Gastrocnemius medialis (tissue), 4 donors: ENCODE results near the gene AMACR. TPM values are rescaled to one million over a fixed set of nuclear protein-coding genes. Genes with fewer than 3 reads are reported as not detected.

Source experiments
- ATAC-seq, 2 donors: fragments of 150-250 bp; one replicate each; pipeline ENCODE4 v1.9.1; 2016
- DNase-seq, 2 donors: peaks; one replicate each; pipeline ENCODE4 v3.0.0-alpha.2; 2019
- H3K27ac ChIP-seq, 4 donors: fragments of 200-600 bp; sonication (generic); 1 replicate in 1 of 4; 2 replicates in 3 of 4; pipeline ENCODE4 v1.5.1; 2016 to 2018; ENCODE audit warnings: mild to moderate bottlenecking in 2 of 4, moderate library complexity in 1 of 4
- H3K27me3 ChIP-seq, 3 donors: fragments of 200-600 bp; sonication (generic) in 2 of 3; 1 replicate in 1 of 3; 2 replicates in 2 of 3; pipeline versions ENCODE4 v1.5.1 to v1.6.0; 2016 to 2019; ENCODE audit warnings: mild to moderate bottlenecking in 1 of 3, moderate library complexity in 1 of 3
- H3K36me3 ChIP-seq, 2 donors: fragments of 200-600 bp; sonication (generic) in 1 of 2; one replicate each; pipeline ENCODE4 v1.5.1; 2017 to 2018
- H3K4me1 ChIP-seq, 2 donors: fragments of 200-600 bp; sonication (generic) in 1 of 2; one replicate each; pipeline ENCODE4 v1.5.1; 2016 to 2017; ENCODE audit warnings: mild to moderate bottlenecking in 2 of 2
- H3K4me3 ChIP-seq, 4 donors: fragments of 200-600 bp; sonication (generic) in 3 of 4; 1 replicate in 1 of 4; 2 replicates in 3 of 4; pipeline ENCODE4 v1.5.1; 2016 to 2019; ENCODE audit warnings: mild to moderate bottlenecking in 2 of 4
- H3K9me3 ChIP-seq, 3 donors: fragments of 200-600 bp; sonication (generic) in 2 of 3; 1 replicate in 1 of 3; 2 replicates in 2 of 3; pipeline ENCODE4 v1.5.1; 2016 to 2019
- CTCF ChIP-seq, 5 experiments: fragments of 450-650 bp in 3 of 5; fragments of 200-600 bp in 2 of 5; sonication (generic) in 2 of 5; IDR thresholded peaks in 4 of 5; conservative IDR thresholded peaks in 1 of 5; 1 replicate in 4 of 5; 2 replicates in 1 of 5; pipeline ENCODE4 v1.5.1; 2016 to 2019; ENCODE audit warnings: antibody characterized with exemption in 5 of 5, mild to moderate bottlenecking in 3 of 5, moderate library complexity in 3 of 5
- POLR2A ChIP-seq, 2 donors: fragments of 450-650 bp; IDR thresholded peaks; one replicate each; pipeline ENCODE4 v1.6.1; 2017; ENCODE audit warnings: antibody characterized with exemption in 2 of 2, mild to moderate bottlenecking in 2 of 2, moderate library complexity in 2 of 2
- in situ Hi-C, 4 donors: fragments of 200-750 bp; cut with MboI; loops; one replicate each; pipeline versions ENCODE4 v1.15.0 to v1.8.0; 2017; ENCODE audit warnings: low sequenced_read_pairs in 4 of 4
- intact Hi-C: fragments of 100-400 bp; cut with DNase I; formaldehyde crosslinking; loops from one replicate; pipeline ENCODE4 v1.15.1; 2023; ENCODE audit warnings: low total_unique reads
- total RNA-seq, 4 donors: library from RNA; depleted of rRNA; stranded (reverse); fragments of >200 nt; gene quantifications; one replicate each; pipeline versions ENCODE4 v1.1.0 to v1.2.3, GENCODE V29; 2016

Gene AMACR
- total RNA-seq, 4 donors from 2014 or later = 2.5 to 15.3 (median 3.1) TPM

DNA sequence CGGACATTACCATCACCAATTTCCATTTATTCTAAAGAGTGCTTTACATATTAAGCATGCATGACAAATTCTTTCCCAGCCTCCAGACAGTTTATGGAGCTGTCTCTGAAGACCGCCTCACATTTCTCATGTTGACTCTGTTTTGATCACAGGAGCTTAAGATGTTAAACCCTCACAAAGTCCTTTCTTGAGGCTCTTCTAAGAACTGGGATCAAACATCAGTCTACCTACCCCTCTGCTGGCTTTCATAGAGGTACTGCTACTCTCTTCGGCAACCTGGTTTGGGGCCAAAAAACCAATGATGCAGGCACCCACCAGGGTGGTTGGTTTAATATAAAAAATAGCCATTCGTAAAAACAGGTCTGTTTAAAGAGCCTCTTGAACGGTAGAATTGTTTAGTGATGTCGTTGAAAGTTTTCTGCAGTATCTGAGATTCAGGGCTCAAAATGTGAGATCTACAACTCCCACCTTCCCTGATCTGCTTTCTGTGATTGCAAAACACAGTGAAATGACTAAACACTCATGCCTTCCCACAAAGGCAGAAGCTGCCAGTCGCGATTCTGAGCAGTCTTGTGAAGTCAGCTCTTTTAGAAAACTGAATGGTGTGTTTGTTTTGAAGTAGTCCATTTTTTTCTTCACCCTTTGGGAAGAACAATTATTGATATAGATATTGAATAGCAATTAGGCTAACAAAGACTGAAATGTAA lies 68.1 kb downstream of the AMACR start:
- intact Hi-C loops = no loop called here
- in situ Hi-C loops = loop anchor here in 2 of 4 donors (25.0 kb wide), 1 partner anchor 502 kb away; the partner anchor contains the start of gene TARS1 (in 2 of the 2)
- H3K27me3 ChIP-seq = peaks cover 43 to 55% (median 48%) of the 10 kb centered on the region in 3 donors

DNA sequence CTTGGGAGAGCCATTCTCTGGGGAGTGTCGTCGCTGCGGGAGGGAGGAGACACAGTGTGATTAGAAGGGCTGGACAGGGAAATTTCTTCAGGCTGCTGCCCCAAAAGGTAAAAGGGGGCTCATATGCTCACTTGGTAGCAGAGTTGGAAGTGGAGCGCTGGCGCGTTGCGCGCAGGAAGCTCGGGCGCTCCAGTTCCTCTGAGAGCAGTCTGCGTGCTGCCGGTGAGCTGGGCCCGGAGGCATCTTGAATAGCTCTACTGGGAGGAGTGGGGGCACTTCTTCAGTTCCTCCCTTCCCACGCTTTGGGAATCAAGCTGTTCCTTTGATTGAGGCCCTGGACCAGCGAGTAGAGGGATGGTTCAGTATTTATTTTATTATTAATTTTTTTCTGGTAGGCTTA lies 69.0 kb downstream of the AMACR start:
- peaks cover 0 to 7% of the 10 kb centered on the region in 2 donors for H3K4me1 ChIP-seq
- H3K9me3 ChIP-seq = no peaks in the 10 kb centered on the region
- H3K27ac ChIP-seq = no peak overlapping the region
- no peaks in the 10 kb centered on the region for H3K36me3 ChIP-seq
- H3K27me3 ChIP-seq = peaks cover 43 to 55% (median 48%) of the 10 kb centered on the region in 3 donors
- DNase-seq = no peak
- no peak for ATAC-seq
- intact Hi-C loops (no loop called here), in situ Hi-C loops (loop anchor here in 2 of 4 donors (25.0 kb wide), 1 partner anchor 502 kb away; the partner anchor contains the start of gene TARS1 (in 2 of the 2))
- H3K4me3 ChIP-seq = no peak overlapping the region
- TF ChIP-seq CTCF (IDR thresholded peaks at IDR 0.05 in 4 of 5, conservative IDR thresholded peaks at IDR 0.05 in 1 of 5) = no peak
- no peak for TF ChIP-seq POLR2A (IDR thresholded peaks at IDR 0.05)

More for the DNA sequence above, 68.1 kb downstream of the AMACR start:
- Histone ChIP-seq H3K4me3 (no peak overlapping the region), H3K27ac (no peak overlapping the region), H3K9me3 (no peaks in the 10 kb centered on the region), H3K36me3 (no peaks in the 10 kb centered on the region), H3K4me1 (peaks cover 0 to 7% of the 10 kb centered on the region in 2 donors)
- no peak for TF ChIP-seq POLR2A (IDR thresholded peaks at IDR 0.05)
- TF ChIP-seq CTCF (IDR thresholded peaks at IDR 0.05 in 4 of 5, conservative IDR thresholded peaks at IDR 0.05 in 1 of 5) = no peak
- no peak for DNase-seq
- no peak for ATAC-seq

GRCh38 chr5:33938507-33938796 lies 69.4 kb downstream of the AMACR start:
- Histone ChIP-seq H3K27ac (no peak overlapping the region), H3K4me1 (peaks cover 0 to 7% of the 10 kb centered on the region in 2 donors), H3K9me3 (no peaks in the 10 kb centered on the region), H3K4me3 (no peak overlapping the region), H3K36me3 (no peaks in the 10 kb centered on the region), H3K27me3 (peaks cover 43 to 55% (median 48%) of the 10 kb centered on the region in 3 donors)
- no peak for DNase-seq
- TF ChIP-seq POLR2A (IDR thresholded peaks at IDR 0.05) = no peak
- no peak for TF ChIP-seq CTCF (IDR thresholded peaks at IDR 0.05 in 4 of 5, conservative IDR thresholded peaks at IDR 0.05 in 1 of 5)
- ATAC-seq = no peak
- in situ Hi-C loops = loop anchor here in 2 of 4 donors (25.0 kb wide), 1 partner anchor 501 kb away; the partner anchor contains the start of gene TARS1 (in 2 of the 2)
- intact Hi-C loops = no loop called here

- in situ Hi-C loops (loop anchor here in 2 of 4 donors (25.0 kb wide), 1 partner anchor 501 kb away; the partner anchor contains the start of gene TARS1 (in 2 of the 2)), intact Hi-C loops (no loop called here)
- no peak for TF ChIP-seq POLR2A (IDR thresholded peaks at IDR 0.05)
- TF ChIP-seq CTCF (IDR thresholded peaks at IDR 0.05 in 4 of 5, conservative IDR thresholded peaks at IDR 0.05 in 1 of 5) = no peak
- no peaks in the 10 kb centered on the region for H3K9me3 ChIP-seq
- H3K27me3 ChIP-seq = peaks cover 43 to 55% (median 48%) of the 10 kb centered on the region in 3 donors
- H3K4me1 ChIP-seq = peaks cover 0 to 7% of the 10 kb centered on the region in 2 donors
- ATAC-seq (no peak), DNase-seq (no peak)
- no peak overlapping the region for H3K27ac ChIP-seq
- H3K4me3 ChIP-seq = no peak overlapping the region
- no peaks in the 10 kb centered on the region for H3K36me3 ChIP-seq
Observed at GRCh38 chr5:33937707-33938506, 69.9 kb downstream of the AMACR start.
